SK-N-SH treated with all-trans-retinoic acid at 6 μM for 48 hours (cell line): ENCODE measurements around the gene LARP4B.

Experiments
- ARNTL ChIP-seq: fragments of 450-650 bp; formaldehyde crosslinking; IDR thresholded peaks from 2 replicates; pipeline ENCODE4 v1.5.0; 2020; ENCODE audit warnings: low read depth, mild to moderate bottlenecking, moderate library complexity, borderline replicate concordance
- CSDC2 ChIP-seq: fragments of 250-450 bp; sonication (Bioruptor Pico); IDR thresholded peaks from 2 replicates; pipeline ENCODE4 v1.5.0; 2020; ENCODE audit warnings: mild to moderate bottlenecking, moderate library complexity
- GLIS3 ChIP-seq: fragments of 250-450 bp; sonication (Bioruptor Pico); IDR thresholded peaks from 2 replicates; pipeline ENCODE4 v1.5.0; 2020; ENCODE audit warnings: mild to moderate bottlenecking, moderate library complexity
- OSR1 ChIP-seq: fragments of 250-450 bp; sonication (Bioruptor Pico); IDR thresholded peaks from 2 replicates; pipeline ENCODE4 v1.8.0; 2022; ENCODE audit warnings: moderate library complexity, mild to moderate bottlenecking, inconsistent platforms
- RARB ChIP-seq: fragments of 250-450 bp; sonication (Bioruptor Pico); IDR thresholded peaks from 2 replicates; pipeline ENCODE4 v1.8.0; 2021; ENCODE audit warnings: mild to moderate bottlenecking, moderate library complexity
- SNAI2 ChIP-seq: fragments of 250-450 bp; sonication (Bioruptor Pico); IDR thresholded peaks from 2 replicates; pipeline ENCODE4 v1.5.0; 2020; ENCODE audit warnings: mild to moderate bottlenecking, moderate library complexity
- TCF4 ChIP-seq: fragments of 250-450 bp; sonication (Bioruptor Pico); IDR thresholded peaks from 2 replicates; pipeline ENCODE4 v1.8.0; 2021; ENCODE audit warnings: mild to moderate bottlenecking, moderate library complexity, borderline replicate concordance
- ZFP3 ChIP-seq: fragments of 250-450 bp; sonication (Bioruptor Pico); IDR thresholded peaks from 2 replicates; pipeline ENCODE4 v1.5.0; 2020; ENCODE audit warnings: mild to moderate bottlenecking, moderate library complexity
- ZFP30 ChIP-seq: fragments of 450-650 bp; formaldehyde crosslinking; IDR thresholded peaks from 2 replicates; pipeline ENCODE4 v1.5.0; 2022; ENCODE audit warnings: mild to moderate bottlenecking, moderate library complexity
- ZNF565 ChIP-seq: fragments of 450-650 bp; formaldehyde crosslinking; conservative IDR thresholded peaks from 2 replicates; pipeline ENCODE4 v1.5.0; 2020; ENCODE audit warnings: low read depth, mild to moderate bottlenecking, moderate library complexity
- TF ChIP-seq, protein P1 (sequence below): fragments of 250-450 bp; sonication (Bioruptor Pico); IDR thresholded peaks from 2 replicates; pipeline ENCODE4 v1.5.1; 2021; ENCODE audit warnings: mild to moderate bottlenecking, moderate library complexity
- TF ChIP-seq, protein P2 (sequence below): fragments of 250-450 bp; sonication (Bioruptor Pico); IDR thresholded peaks from 2 replicates; pipeline ENCODE4 v1.8.0; 2020; ENCODE audit warnings: mild to moderate bottlenecking, moderate library complexity, borderline replicate concordance
- TF ChIP-seq, protein P3 (sequence below): fragments of 250-450 bp; sonication (Bioruptor Pico); IDR thresholded peaks from 2 replicates; pipeline ENCODE4 v1.5.1; 2020; ENCODE audit warnings: low read depth, mild to moderate bottlenecking, moderate library complexity
- TF ChIP-seq, protein P4 (sequence below): fragments of 250-450 bp; sonication (Bioruptor Pico); IDR thresholded peaks from 2 replicates; pipeline ENCODE4 v1.8.0; 2021; ENCODE audit warnings: low read depth, mild to moderate bottlenecking, moderate library complexity, borderline replicate concordance

DNA sequence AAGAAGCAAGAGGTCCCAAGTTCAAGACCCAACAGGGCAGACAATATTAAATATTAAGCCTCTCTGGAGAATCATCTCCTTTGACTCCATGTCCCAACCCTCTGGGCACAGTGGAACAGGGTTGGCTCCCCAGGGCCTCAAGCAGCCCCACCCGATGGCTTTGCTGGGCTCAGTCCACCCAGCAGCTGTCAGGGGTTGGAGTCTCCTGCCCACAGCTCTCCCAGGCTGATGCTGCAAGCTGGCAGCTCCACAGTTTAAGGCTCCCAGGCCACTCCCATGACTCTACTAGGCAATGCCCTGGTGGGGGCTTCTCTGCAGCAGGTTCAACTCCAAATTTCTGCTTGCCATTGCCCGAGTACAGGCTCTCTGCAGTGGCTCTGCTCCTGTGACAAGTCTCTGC is 55.1 kb downstream of the LARP4B start:
- TF ChIP-seq ZFP3 (CRISPR knock-in tag) (no peak), OSR1 (CRISPR knock-in tag) (no peak), CSDC2 (CRISPR knock-in tag) (no peak), RARB (CRISPR knock-in tag) (no peak), ZFP30 (CRISPR knock-in tag) (no peak), TCF4 (CRISPR knock-in tag) (no peak), GLIS3 (CRISPR knock-in tag) (no peak), ARNTL (CRISPR knock-in tag) (no peak), ZNF565 (CRISPR knock-in tag) (no peak), SNAI2 (CRISPR knock-in tag) (no peak)
- TF ChIP-seq, protein P1, sequence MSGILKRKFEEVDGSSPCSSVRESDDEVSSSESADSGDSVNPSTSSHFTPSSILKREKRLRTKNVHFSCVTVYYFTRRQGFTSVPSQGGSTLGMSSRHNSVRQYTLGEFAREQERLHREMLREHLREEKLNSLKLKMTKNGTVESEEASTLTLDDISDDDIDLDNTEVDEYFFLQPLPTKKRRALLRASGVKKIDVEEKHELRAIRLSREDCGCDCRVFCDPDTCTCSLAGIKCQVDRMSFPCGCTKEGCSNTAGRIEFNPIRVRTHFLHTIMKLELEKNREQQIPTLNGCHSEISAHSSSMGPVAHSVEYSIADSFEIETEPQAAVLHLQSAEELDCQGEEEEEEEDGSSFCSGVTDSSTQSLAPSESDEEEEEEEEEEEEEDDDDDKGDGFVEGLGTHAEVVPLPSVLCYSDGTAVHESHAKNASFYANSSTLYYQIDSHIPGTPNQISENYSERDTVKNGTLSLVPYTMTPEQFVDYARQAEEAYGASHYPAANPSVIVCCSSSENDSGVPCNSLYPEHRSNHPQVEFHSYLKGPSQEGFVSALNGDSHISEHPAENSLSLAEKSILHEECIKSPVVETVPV (CRISPR knock-in tag) = no peak
- TF ChIP-seq, protein P2, sequence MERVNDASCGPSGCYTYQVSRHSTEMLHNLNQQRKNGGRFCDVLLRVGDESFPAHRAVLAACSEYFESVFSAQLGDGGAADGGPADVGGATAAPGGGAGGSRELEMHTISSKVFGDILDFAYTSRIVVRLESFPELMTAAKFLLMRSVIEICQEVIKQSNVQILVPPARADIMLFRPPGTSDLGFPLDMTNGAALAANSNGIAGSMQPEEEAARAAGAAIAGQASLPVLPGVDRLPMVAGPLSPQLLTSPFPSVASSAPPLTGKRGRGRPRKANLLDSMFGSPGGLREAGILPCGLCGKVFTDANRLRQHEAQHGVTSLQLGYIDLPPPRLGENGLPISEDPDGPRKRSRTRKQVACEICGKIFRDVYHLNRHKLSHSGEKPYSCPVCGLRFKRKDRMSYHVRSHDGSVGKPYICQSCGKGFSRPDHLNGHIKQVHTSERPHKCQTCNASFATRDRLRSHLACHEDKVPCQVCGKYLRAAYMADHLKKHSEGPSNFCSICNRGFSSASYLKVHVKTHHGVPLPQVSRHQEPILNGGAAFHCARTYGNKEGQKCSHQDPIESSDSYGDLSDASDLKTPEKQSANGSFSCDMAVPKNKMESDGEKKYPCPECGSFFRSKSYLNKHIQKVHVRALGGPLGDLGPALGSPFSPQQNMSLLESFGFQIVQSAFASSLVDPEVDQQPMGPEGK (CRISPR knock-in tag) = no peak
- TF ChIP-seq, protein P3, sequence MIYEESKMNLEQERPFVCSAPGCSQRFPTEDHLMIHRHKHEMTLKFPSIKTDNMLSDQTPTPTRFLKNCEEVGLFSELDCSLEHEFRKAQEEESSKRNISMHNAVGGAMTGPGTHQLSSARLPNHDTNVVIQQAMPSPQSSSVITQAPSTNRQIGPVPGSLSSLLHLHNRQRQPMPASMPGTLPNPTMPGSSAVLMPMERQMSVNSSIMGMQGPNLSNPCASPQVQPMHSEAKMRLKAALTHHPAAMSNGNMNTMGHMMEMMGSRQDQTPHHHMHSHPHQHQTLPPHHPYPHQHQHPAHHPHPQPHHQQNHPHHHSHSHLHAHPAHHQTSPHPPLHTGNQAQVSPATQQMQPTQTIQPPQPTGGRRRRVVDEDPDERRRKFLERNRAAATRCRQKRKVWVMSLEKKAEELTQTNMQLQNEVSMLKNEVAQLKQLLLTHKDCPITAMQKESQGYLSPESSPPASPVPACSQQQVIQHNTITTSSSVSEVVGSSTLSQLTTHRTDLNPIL = no peak
- TF ChIP-seq, protein P4, sequence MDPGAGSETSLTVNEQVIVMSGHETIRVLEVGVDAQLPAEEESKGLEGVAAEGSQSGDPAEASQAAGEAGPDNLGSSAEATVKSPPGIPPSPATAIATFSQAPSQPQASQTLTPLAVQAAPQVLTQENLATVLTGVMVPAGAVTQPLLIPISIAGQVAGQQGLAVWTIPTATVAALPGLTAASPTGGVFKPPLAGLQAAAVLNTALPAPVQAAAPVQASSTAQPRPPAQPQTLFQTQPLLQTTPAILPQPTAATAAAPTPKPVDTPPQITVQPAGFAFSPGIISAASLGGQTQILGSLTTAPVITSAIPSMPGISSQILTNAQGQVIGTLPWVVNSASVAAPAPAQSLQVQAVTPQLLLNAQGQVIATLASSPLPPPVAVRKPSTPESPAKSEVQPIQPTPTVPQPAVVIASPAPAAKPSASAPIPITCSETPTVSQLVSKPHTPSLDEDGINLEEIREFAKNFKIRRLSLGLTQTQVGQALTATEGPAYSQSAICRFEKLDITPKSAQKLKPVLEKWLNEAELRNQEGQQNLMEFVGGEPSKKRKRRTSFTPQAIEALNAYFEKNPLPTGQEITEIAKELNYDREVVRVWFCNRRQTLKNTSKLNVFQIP (CRISPR knock-in tag) = no peak
